GM12865 (cell line): ENCODE data around the gene CD63.
"Not testable (repeated sequence)": the region's sequence is repeated elsewhere in the genome, so short reads cannot be mapped to it uniquely, and the experiment has no call there.

Experiments
- DNase-seq: peaks from one replicate; pipeline ENCODE4 v3.0.0; 2010; ENCODE audit warnings: low read depth
- H3K4me3 ChIP-seq: 2 replicates; pipeline ENCODE4 v1.5.1; 2011; ENCODE audit warnings: mild to moderate bottlenecking, low read depth, low read length, control low read depth
- TF ChIP-seq, protein P1 (sequence below): IDR thresholded peaks from 2 replicates; pipeline ENCODE4 v1.5.1; 2011; ENCODE audit warnings: low read length, control low read depth, low read depth, inconsistent platforms; ENCODE audit not compliant: insufficient read depth; ENCODE audit errors: missing control alignments

CD63 gene

DNA sequence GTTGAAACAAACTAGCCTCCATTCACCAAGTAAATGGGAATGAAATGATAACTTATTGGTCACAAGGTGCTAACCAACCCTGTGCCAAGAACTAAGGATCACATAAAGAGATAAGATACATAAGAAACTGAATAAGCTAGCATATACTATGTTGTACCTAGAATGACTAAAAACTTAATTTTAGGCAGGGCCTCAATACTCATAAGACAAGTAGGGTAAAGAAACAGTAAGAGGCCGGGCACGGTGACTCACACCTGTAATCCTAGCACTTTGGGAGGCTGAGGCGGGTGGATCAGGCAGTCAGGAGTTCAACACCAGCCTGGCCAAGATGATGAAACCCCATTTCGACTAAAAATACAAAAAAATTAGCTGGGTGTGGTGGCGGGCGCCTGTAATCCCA, 31.9 kb upstream of the CD63 start:
- DNase-seq = no peak
- TF ChIP-seq, protein P1, sequence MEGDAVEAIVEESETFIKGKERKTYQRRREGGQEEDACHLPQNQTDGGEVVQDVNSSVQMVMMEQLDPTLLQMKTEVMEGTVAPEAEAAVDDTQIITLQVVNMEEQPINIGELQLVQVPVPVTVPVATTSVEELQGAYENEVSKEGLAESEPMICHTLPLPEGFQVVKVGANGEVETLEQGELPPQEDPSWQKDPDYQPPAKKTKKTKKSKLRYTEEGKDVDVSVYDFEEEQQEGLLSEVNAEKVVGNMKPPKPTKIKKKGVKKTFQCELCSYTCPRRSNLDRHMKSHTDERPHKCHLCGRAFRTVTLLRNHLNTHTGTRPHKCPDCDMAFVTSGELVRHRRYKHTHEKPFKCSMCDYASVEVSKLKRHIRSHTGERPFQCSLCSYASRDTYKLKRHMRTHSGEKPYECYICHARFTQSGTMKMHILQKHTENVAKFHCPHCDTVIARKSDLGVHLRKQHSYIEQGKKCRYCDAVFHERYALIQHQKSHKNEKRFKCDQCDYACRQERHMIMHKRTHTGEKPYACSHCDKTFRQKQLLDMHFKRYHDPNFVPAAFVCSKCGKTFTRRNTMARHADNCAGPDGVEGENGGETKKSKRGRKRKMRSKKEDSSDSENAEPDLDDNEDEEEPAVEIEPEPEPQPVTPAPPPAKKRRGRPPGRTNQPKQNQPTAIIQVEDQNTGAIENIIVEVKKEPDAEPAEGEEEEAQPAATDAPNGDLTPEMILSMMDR = no peak
- no peak overlapping the region for H3K4me3 ChIP-seq

DNA sequence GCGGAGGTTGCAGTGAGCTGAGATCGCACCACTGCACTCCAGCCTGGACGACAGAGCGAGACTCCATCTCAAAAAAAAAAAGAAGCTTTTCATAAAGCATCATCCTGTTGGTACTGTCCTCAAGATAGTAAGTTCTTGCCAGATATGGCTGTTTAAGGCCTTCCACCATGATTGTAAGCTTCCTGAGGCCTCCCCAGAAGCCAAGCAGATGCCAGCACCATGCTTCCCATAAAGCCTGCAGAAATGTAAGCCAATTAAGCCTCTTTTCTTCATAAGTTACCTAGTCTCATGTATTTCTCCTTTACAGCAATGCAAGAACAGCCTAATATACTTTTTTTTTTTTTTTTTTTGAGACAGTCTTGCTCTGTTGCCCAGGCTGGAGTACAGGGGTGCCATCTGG, 29.8 kb upstream of the CD63 start:
- not testable (repeated sequence) for DNase-seq, H3K4me3 ChIP-seq

DNA sequence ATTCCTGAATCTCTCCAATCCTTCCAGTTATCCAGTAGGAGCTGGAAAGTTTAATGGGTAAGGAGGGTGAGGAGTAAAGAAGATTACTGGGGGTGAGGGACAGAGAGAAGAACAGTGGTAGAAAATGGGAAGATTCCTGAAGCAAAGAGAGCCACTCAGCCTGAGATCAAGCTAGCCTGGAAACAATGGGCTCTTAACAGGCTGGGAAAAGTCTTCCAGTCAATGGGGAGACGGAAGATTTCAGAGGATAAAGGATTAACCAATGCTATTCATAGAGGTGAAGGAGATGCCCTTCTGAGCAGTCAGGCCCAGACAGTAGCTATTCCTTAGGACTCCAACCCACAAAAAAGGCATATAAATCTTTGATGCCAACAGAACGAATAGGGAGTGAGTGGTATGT, 28.9 kb upstream of the CD63 start:
- H3K4me3 ChIP-seq = no peak overlapping the region
- TF ChIP-seq, protein P1 = no peak
- no peak for DNase-seq

DNA sequence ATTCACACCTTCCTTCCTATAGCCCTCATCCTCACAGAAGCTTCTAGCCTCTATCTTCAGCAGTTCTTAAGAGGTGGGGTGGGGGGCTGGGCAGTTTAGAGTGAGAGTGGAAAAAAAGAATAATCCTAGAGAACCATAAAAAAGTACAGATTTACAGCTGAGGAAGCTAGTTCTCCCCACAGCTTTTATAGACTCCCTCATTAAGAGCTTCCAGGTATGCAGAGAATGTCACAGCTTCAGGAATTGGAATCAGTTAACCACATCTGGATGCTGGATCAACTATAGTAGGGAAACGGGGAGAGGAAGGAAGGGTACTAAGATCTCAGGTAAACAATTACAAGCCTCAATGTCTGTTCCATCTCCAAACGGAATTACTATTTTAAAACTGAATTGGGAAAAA, 26.4 kb upstream of the CD63 start:
- H3K4me3 ChIP-seq = no peak overlapping the region
- no peak for DNase-seq
- TF ChIP-seq, protein P1 = no peak

DNA sequence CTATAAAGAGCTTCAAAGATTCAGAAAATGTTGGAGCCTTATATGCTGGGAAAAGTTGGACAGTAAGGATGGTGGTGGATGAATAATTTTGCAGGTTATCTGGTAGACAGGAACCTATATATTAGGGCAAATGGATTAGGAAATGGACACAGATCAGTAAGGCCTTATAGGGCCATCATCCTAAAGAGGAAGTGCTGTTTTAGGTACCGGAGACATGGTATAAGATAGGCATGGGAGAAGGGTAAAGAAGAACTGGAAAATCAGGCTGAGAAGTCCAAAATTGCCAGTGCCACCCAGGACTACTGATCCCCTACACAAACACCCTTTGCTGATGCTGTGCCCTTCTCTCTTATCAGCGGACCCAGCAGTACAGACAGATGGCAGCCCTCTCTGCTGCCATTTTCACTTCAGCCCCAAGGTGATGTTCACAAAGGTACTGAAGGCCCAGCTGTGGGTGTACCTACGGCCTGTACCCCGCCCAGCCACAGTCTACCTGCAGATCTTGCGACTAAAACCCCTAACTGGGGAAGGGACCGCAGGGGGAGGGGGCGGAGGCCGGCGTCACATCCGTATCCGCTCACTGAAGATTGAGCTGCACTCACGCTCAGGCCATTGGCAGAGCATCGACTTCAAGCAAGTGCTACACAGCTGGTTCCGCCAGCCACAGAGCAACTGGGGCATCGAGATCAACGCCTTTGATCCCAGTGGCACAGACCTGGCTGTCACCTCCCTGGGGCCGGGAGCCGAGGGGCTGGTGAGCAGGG, 19.6 kb upstream of the CD63 start:
- TF ChIP-seq, protein P1 = no peak
- H3K4me3 ChIP-seq = no peak overlapping the region
- no peak for DNase-seq

DNA sequence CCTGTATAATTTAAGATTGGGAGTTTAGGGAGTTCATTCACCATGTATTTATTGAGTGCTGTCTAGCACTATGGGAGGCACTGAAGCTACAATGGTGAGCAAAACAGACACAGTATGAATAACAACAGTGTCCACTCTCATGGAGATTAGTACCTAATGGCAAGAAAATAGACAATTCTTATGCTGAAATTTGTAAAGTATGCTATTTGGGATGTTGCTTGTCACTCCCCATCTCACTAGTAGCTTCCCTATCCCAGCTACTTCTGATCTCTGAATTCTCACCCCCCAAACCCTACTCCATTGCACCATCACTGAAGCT, 18.1 kb upstream of the CD63 start:
- no peak for DNase-seq
- TF ChIP-seq, protein P1 = no peak
- no peak overlapping the region for H3K4me3 ChIP-seq

DNA sequence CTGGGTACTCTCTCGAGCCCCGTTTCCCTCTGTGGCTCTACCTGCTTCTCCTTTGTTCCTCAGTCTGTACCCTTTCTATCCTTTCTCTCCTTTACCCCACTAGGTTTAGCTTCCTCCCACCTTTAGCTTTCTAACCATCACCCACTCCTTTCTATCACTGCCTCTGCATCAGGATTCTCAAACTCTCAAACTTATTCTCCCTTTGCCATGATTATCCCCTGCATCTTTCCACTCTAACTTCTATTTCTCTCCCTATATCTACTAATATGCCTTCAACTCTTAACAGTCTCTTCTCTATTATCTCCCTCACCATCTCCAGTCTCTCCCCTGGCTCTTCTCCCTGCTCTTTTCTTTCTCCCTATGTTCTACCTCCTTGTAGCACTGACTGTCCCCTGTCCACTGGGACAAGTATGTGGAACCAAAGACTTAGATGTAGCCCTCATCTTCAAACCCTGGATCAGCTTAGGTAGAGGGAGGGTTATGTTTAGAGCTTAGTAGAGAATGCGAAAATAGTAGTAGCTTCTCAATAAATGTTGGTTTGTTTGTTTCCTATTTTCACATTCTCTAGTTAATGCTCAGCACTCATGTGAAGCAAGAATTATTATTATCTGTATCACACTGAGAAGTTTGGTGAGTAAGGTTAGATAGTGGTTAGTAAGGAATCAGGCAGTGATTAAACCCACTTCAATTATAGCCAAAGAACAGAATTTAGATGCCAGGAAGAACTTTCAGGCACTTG, 17.5 kb upstream of the CD63 start:
- H3K4me3 ChIP-seq = no peak overlapping the region
- DNase-seq = no peak
- TF ChIP-seq, protein P1 = no peak
